DOHH2 (cell line): ENCODE measurements around the gene PTPN12.

Source experiments
- H3F3A ChIP-seq: fragments of 200-600 bp; sonication (generic), shearing (Covaris generic); 2 replicates; pipeline ENCODE4 v1.6.0; 2016; ENCODE audit warnings: antibody characterized with exemption, mild to moderate bottlenecking; ENCODE audit not compliant: control insufficient read depth, insufficient read depth
- H3K27ac ChIP-seq: fragments of 200-600 bp; sonication (generic); 2 replicates; pipeline ENCODE4 v1.5.1; 2014; ENCODE audit warnings: low read depth, mild to moderate bottlenecking, low read length, moderate library complexity
- H3K27me3 ChIP-seq: fragments of 200-600 bp; sonication (generic); 2 replicates; pipeline ENCODE4 v1.6.1; 2014; ENCODE audit warnings: mild to moderate bottlenecking, low read length, mixed read lengths; ENCODE audit not compliant: control insufficient read depth
- H3K36me3 ChIP-seq: fragments of 200-600 bp; sonication (generic); 2 replicates; pipeline ENCODE4 v1.6.1; 2014; ENCODE audit warnings: mild to moderate bottlenecking, low read length, moderate library complexity, mixed read lengths; ENCODE audit not compliant: control insufficient read depth
- H3K4me1 ChIP-seq: fragments of 200-600 bp; sonication (generic); 2 replicates; pipeline ENCODE4 v1.6.1; 2014; ENCODE audit warnings: mild to moderate bottlenecking, low read length, mixed read lengths; ENCODE audit not compliant: control insufficient read depth
- H3K4me2 ChIP-seq: fragments of 200-600 bp; sonication (generic); 2 replicates; pipeline ENCODE4 v1.6.0; 2014; ENCODE audit warnings: mild to moderate bottlenecking, low read length, moderate library complexity
- H3K4me3 ChIP-seq: fragments of 200-600 bp; sonication (generic); 2 replicates; pipeline ENCODE4 v1.5.1; 2014; ENCODE audit warnings: mild to moderate bottlenecking, low read length, mixed read lengths
- H3K79me2 ChIP-seq: fragments of 200-600 bp; sonication (generic); 2 replicates; pipeline ENCODE4 v1.6.1; 2014; ENCODE audit warnings: mild to moderate bottlenecking, low read length, mixed read lengths; ENCODE audit not compliant: control insufficient read depth
- H3K9me2 ChIP-seq: fragments of 200-600 bp; sonication (generic); replicated peaks from 2 replicates; pipeline ENCODE4 v1.6.1; 2014; ENCODE audit warnings: mild to moderate bottlenecking, low read length, mixed read lengths; ENCODE audit not compliant: control insufficient read depth
- H3K9me3 ChIP-seq: fragments of 200-600 bp; sonication (generic); 2 replicates; pipeline ENCODE4 v1.6.1; 2014; ENCODE audit warnings: antibody characterized with exemption, low read length, mixed read lengths; ENCODE audit not compliant: control insufficient read depth, insufficient read depth
- H4K20me1 ChIP-seq: fragments of 200-600 bp; sonication (generic); 2 replicates; pipeline ENCODE4 v1.6.0; 2014; ENCODE audit warnings: low read depth, mild to moderate bottlenecking, antibody characterized with exemption, low read length, moderate library complexity; ENCODE audit not compliant: control insufficient read depth, insufficient read depth
- EZH2phosphoT487 ChIP-seq: fragments of 200-600 bp; sonication (generic); IDR thresholded peaks from 2 replicates; pipeline ENCODE4 v1.6.1; 2017; ENCODE audit warnings: borderline replicate concordance, mild to moderate bottlenecking, antibody characterized with exemption, low read length, moderate library complexity, mixed read lengths
- TF ChIP-seq, protein P1 (sequence below): fragments of 200-600 bp; sonication (generic); IDR thresholded peaks from one replicate; pipeline ENCODE4 v1.5.1; 2014; ENCODE audit warnings: antibody characterized with exemption, mild to moderate bottlenecking, low read depth, low read length; ENCODE audit not compliant: poor library complexity, severe bottlenecking

PTPN12 gene

DNA sequence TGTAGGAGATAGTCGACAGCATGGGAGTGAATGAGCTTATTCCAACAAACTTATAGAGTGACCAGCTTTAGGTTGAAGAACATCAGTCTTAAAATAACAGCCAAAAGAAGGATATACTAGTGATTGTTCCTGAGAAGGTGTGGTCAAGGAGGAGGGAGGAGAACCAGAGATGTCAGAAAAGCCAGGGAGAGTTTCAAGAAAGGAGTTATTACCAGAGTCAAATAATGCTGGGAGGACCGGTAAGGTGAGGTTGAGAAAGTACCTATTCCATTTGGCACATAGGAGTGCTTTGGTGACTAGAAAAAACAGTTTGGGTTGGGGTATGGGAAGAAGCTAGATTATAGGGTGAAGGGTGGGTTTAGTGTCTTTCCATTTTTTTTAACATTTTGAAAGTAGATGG, 5.8 kb downstream of the PTPN12 start:
- H3F3A ChIP-seq: peaks cover 7% of the 10 kb centered on the region

DNA sequence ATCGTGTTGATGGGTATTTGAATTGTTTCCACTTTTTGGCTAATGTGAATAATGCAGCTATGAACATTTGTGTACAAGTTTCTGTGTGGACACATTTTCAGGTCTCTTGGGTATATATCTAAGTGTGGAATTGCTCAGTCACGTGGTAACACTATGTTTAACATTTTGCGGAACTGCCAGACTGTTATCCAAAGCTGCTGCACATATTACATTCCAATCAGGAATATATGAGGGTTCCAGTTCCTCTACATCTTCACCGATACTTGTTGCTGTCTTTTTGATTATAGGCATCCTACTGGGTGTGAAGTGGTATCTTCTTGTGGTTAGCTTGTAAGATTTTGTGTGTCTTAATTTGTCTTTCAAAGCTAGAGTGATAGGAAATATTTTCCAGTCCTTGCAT, 6.8 kb downstream of the PTPN12 start:
- TF ChIP-seq, protein P1, sequence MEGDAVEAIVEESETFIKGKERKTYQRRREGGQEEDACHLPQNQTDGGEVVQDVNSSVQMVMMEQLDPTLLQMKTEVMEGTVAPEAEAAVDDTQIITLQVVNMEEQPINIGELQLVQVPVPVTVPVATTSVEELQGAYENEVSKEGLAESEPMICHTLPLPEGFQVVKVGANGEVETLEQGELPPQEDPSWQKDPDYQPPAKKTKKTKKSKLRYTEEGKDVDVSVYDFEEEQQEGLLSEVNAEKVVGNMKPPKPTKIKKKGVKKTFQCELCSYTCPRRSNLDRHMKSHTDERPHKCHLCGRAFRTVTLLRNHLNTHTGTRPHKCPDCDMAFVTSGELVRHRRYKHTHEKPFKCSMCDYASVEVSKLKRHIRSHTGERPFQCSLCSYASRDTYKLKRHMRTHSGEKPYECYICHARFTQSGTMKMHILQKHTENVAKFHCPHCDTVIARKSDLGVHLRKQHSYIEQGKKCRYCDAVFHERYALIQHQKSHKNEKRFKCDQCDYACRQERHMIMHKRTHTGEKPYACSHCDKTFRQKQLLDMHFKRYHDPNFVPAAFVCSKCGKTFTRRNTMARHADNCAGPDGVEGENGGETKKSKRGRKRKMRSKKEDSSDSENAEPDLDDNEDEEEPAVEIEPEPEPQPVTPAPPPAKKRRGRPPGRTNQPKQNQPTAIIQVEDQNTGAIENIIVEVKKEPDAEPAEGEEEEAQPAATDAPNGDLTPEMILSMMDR: no peak
- TF ChIP-seq EZH2phosphoT487: no peak
- H3K4me3 ChIP-seq: no peak overlapping the region
- H3K27ac ChIP-seq: no peak overlapping the region
- H3F3A ChIP-seq: peaks cover 5% of the 10 kb centered on the region
- no peaks in the 10 kb centered on the region for H3K9me2 ChIP-seq
- no peaks in the 10 kb centered on the region for H3K36me3 ChIP-seq
- no peaks in the 10 kb centered on the region for H4K20me1 ChIP-seq
- no peaks in the 10 kb centered on the region for H3K9me3 ChIP-seq
- no peak overlapping the region for H3K4me2 ChIP-seq
- no peaks in the 10 kb centered on the region for H3K4me1 ChIP-seq
- no peaks in the 10 kb centered on the region for H3K79me2 ChIP-seq
- H3K27me3 ChIP-seq: peaks cover 10% of the 10 kb centered on the region

More for the DNA sequence above, 5.8 kb downstream of the PTPN12 start:
- no peaks in the 10 kb centered on the region for H3K9me3 ChIP-seq
- no peak overlapping the region for H3K27ac ChIP-seq
- H3K9me2 ChIP-seq: no peaks in the 10 kb centered on the region
- H3K4me1 ChIP-seq: peaks cover 8% of the 10 kb centered on the region
- no peak overlapping the region for H3K4me3 ChIP-seq
- H4K20me1 ChIP-seq: peaks cover 3% of the 10 kb centered on the region; the same call in 1 of the 2 replicates
- peaks cover 4% of the 10 kb centered on the region for H3K79me2 ChIP-seq
- peaks cover 20% of the 10 kb centered on the region for H3K27me3 ChIP-seq
- TF ChIP-seq, protein P1: no peak
- no peak for TF ChIP-seq EZH2phosphoT487
- no peaks in the 10 kb centered on the region for H3K36me3 ChIP-seq
- no peak overlapping the region for H3K4me2 ChIP-seq

DNA sequence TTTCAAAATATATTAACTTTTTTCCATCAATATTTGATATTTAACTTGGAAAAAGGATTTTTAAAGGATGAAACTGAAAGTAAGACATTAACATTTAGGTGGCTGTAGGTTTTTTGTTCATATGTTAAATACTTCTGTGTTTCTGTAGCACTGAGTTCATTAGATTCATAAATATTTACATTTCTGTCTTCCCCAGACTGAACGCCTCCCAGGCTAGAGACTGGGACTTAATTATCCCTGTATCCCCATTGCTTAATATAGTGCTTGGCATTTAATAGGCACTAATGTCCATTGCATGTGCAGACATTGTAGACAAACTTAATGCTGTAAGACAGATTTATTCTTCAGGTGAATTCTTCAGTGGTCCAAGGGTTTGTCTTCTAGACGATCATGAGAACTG, 7.4 kb downstream of the PTPN12 start:
- Histone ChIP-seq H4K20me1 (no peaks in the 10 kb centered on the region), H3K4me2 (no peak overlapping the region), H3K9me2 (no peaks in the 10 kb centered on the region), H3F3A (no peaks in the 10 kb centered on the region), H3K27me3 (peaks cover 10% of the 10 kb centered on the region; the same call in 1 of the 2 replicates), H3K9me3 (no peaks in the 10 kb centered on the region), H3K27ac (no peak overlapping the region), H3K4me1 (no peaks in the 10 kb centered on the region), H3K79me2 (no peaks in the 10 kb centered on the region), H3K4me3 (no peak overlapping the region), H3K36me3 (no peaks in the 10 kb centered on the region)
- no peak for TF ChIP-seq EZH2phosphoT487
- TF ChIP-seq, protein P1: no peak
